Neural progenitor cell (in vitro differentiated cells): Measurements from ENCODE around the gene SRGAP3.

ENCODE experiments used
- EZH2 ChIP-seq: fragments of 200-600 bp; sonication (generic); IDR thresholded peaks from 2 replicates; pipeline ENCODE4 v1.6.1; 2017; ENCODE audit warnings: antibody characterized with exemption, mild to moderate bottlenecking, moderate library complexity
- EZH2phosphoT487 ChIP-seq: fragments of 200-600 bp; sonication (generic); IDR thresholded peaks from 2 replicates; pipeline ENCODE4 v1.6.1; 2017; ENCODE audit warnings: antibody characterized with exemption
- TF ChIP-seq, protein P1 (sequence below): fragments of 200-600 bp; sonication (generic); IDR thresholded peaks from 2 replicates; pipeline ENCODE4 v1.5.1; 2017; ENCODE audit warnings: antibody characterized with exemption, mild to moderate bottlenecking

DNA sequence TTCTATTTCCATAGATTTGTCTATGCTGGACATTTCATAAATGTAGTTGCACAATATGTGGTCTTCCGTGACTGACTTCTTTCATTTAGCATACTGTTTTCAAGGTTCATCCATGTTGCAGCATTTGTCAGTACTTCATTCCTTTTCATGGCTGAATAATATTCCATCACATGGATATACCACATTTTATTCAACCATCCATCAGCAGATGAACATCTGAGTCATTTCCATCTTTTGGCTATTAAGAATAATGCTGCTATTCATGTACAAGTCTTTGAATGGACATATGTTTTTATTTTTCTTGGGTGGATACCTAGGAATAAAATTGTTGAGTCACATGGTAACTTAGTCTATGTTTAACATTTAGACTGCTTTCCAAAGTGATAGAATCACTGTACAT lies 186.9 kb downstream of the SRGAP3 start:
- TF ChIP-seq, protein P1, sequence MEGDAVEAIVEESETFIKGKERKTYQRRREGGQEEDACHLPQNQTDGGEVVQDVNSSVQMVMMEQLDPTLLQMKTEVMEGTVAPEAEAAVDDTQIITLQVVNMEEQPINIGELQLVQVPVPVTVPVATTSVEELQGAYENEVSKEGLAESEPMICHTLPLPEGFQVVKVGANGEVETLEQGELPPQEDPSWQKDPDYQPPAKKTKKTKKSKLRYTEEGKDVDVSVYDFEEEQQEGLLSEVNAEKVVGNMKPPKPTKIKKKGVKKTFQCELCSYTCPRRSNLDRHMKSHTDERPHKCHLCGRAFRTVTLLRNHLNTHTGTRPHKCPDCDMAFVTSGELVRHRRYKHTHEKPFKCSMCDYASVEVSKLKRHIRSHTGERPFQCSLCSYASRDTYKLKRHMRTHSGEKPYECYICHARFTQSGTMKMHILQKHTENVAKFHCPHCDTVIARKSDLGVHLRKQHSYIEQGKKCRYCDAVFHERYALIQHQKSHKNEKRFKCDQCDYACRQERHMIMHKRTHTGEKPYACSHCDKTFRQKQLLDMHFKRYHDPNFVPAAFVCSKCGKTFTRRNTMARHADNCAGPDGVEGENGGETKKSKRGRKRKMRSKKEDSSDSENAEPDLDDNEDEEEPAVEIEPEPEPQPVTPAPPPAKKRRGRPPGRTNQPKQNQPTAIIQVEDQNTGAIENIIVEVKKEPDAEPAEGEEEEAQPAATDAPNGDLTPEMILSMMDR = no peak
- TF ChIP-seq EZH2 (no peak), EZH2phosphoT487 (no peak)
